K562 (cell line): ENCODE data around the gene DNAJB13.

Experiments
- ATF2 ChIP-seq: sonication (generic); formaldehyde crosslinking; IDR thresholded peaks from 2 replicates; pipeline ENCODE4 v1.8.1; 2022; ENCODE audit warnings: missing genetic modification reagents
- ZNF609 ChIP-seq: sonication (generic); formaldehyde crosslinking; IDR thresholded peaks from 2 replicates; pipeline ENCODE4 v1.8.1; 2023; ENCODE audit warnings: missing genetic modification reagents, mild to moderate bottlenecking, borderline replicate concordance

- no peak for TF ChIP-seq ATF2 (CRISPR knock-in tag)
- no peak for TF ChIP-seq ZNF609 (CRISPR knock-in tag)
Measured at GRCh38 chr11:73913472-73913871, 37.4 kb upstream of the DNAJB13 start.
